GM21360 (cell line): ENCODE measurements around the gene WSB1.
"Not testable (repeated sequence)": the region's sequence is repeated elsewhere in the genome, so short reads cannot be mapped to it uniquely, and the experiment has no call there.

Source experiments
- ATAC-seq: cut with Tn5 transposase; IDR thresholded peaks from one replicate; pipeline ENCODE4 v1.9.1; 2021; ENCODE audit warnings: mild to moderate bottlenecking, moderate library complexity; ENCODE audit not compliant: unreplicated experiment

Gene WSB1

GRCh38 chr17:27276653-27277156 is 17.2 kb upstream of the WSB1 start:
- ATAC-seq: no peak

- not testable (repeated sequence) for ATAC-seq
These were observed 14.8 kb upstream of the WSB1 start for GRCh38 chr17:27279132-27279531.

DNA sequence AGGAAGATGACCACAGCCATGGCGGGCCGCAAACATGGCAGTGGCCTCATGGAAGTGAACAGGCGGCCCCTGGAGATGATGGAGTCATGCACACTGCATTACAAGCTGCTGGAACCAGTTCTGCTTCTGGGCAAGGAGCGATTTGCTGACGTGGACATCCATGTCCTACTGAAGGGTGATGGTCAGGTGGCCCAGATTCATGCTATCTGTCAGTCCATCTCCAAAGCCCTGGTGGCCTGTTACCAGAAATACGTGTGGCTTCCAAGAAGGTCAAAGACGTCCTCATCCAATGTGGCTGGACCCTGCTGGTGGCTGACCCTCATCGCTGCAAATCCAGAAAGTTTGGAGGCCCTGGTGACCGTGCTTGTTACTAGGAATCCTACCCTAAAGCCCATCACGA is 13.4 kb upstream of the WSB1 start:
- no peak for ATAC-seq

DNA sequence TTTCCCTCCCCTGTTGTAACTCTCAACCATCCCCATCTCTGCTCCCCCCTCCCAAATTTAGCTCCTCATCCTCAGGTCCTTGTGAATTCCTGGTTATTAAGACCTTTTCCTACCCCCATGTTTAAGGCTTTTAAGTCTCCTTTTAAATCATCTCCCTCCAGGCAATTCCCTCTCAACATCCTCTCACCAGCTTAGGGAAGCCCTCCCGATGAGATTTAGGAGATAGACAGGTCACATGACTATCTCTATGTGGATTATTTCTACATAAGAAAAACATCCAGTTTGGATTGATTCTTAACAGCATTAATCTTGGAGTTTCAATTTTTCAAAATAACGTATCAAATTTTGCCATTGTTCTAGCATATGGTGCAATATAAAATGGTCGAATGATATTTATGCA is 12.5 kb upstream of the WSB1 start:
- ATAC-seq: no peak

DNA sequence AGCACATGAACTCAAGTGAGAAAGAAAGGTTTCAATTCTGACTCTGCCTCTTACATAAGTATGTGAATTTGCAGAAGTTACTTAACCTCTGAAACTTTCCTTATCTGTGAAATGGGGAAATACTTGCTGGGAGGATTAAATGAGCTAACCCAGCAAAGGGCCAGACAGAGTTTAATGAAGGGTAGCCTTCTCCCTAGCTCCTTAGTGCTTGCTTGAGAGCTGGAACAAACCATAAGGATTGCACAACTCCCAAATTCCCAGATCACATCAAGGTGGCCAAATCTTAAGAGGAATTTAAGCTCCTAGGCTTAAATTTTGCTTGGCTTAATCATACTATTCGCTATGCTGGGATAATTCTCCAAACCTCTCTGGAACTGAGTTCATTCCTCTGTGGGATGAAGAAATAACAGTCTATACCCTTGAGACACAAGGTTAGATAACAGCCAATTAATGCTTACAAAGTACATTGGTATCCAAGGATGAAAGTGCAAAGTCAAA is 11.8 kb upstream of the WSB1 start:
- peak; percentile 77 for ATAC-seq

DNA sequence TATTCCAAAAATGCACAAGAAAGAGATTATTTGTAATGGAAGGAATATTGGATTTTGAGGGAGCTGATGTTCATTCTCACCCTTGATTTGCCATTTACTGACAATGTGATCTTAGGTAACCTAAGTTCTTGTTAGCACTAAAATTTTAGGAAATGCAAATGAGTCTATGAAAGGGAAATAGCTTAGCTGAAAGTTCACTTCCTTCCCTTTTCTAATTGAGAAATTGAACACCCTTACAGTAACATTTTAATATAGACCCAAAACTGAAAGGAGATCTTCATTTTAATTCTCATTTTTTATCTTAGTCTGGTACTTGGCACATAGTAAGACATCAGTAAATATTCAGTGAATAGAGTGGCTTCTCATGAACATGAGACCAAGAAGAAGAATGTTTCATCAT is 10.9 kb upstream of the WSB1 start:
- ATAC-seq: no peak

DNA sequence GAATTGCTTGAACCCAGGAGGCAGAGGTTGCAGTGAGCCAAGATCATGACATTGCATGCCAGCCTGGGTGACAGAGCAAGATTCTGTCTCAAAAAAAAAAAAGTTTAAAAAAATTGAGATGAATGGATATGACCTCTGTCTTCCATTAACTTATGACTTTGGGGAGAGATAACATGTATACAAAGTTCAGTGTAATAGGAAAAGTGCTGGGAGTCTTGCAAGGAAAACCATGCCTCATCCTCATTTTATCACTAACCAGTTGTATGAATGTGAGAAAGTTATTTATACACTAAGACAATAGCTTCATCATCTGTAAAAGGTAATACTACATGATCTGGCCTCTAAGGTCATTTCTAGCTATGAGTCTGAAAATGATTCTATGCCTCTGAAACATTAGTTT is 10.2 kb upstream of the WSB1 start:
- ATAC-seq: no peak

GRCh38 chr17:27284811-27285415 is 9.0 kb upstream of the WSB1 start:
- ATAC-seq: no peak

DNA sequence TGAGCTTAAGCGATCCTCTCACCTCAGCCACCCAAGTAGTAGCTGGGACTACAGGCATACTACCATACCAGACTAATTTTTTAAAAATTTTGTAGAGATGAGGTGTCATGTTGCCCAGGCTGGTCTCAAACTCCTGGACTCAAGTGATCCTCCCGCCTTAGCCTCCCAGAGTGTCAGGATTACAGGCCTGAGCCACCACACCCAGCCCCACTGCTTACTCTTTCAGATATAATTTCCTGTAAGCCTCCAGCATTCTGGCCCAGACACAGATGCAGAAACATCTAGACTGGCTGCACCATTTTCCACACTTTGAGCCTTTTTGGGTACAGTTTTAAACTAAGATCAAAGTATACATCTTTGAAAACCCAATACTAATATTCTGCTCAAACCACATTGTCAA is 8.4 kb upstream of the WSB1 start:
- no peak for ATAC-seq

DNA sequence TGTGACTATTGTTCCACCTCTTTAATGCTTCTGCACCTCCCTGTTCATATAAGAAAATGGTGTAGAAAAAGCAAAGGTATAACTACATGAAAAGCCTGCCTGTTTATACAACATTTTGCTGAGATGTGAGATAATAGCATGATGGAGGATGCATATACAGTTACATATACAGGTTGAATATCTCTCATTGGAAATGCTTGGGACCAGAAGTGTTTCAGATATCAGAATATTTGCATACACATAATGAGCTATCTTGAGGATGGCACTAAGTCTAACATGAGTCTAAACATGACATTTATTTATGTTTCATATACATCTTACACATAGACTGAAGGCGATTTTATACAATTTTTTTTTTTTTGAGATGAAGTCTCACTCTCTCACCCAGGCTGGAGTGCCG is 5.7 kb upstream of the WSB1 start:
- ATAC-seq: no peak

DNA sequence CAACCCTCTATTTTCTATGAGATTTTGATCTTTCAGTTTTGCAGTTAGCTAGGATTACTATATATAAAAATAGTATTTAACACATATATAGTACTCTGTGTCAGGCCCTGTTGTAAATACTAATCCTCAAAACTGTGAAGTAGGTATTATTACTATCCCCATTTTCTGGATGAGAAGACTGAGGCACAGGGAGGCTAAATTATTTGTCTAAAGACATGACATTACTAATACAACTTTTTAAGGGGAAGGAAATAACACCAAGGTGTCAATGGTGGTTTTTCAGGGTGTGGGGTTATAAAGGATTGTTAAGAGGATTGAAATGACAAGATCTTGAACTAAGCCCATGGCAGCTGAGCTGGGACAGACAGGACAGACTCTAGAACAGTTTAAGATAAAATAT is 4.1 kb upstream of the WSB1 start:
- ATAC-seq: no peak

GRCh38 chr17:27290916-27291598 is 2.9 kb upstream of the WSB1 start:
- no peak for ATAC-seq

GRCh38 chr17:27293359-27293897 is 486 bp upstream of the WSB1 start:
- no peak for ATAC-seq

- peak; percentile 23 for ATAC-seq
These were observed 1.0 kb downstream of the WSB1 start for GRCh38 chr17:27294689-27295630.

DNA sequence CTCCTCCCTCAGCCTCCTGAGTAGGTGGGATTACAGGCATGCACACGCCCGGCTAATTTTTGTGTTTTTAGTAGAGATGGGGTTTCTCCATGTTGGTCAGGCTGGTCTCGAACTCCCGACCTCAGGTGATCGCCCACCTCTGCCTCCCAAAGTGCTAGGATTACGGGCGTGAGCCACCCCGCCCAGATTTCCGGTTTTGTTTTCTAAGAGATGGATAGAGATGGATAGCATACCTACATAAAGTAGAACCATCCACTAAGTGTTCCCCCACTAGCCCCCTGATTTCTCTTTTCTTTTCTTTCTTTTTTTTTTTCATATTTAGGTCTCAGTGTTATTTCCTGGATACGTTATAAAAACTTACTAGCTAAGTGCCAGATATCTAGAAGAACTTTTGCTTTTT is 2.0 kb downstream of the WSB1 start:
- no peak for ATAC-seq

DNA sequence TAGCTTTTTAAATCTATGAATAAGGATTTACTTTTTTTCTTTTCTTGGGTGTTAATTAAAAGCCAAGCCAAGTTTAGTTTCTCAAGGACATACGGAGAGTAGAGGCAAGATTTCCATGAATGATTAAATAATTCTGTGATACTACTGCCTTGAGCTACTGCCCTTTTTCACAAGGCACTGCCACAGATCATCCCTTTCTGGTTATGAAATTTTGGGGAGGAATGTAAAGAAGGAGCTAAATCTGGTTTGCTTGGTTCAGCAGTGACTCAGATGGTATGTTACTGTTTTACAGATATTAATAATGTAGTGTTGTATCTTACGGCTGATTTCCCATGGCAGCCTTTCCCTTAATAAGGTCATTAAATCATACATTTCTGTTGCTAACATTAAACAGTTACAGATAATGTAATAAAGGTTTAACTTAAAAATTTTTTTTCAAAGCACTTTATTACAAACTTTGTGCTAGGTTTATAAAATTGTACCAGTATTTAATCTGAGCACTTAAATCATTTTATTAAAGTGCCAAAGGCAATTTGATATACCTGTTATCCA is 2.6 kb downstream of the WSB1 start:
- no peak for ATAC-seq

DNA sequence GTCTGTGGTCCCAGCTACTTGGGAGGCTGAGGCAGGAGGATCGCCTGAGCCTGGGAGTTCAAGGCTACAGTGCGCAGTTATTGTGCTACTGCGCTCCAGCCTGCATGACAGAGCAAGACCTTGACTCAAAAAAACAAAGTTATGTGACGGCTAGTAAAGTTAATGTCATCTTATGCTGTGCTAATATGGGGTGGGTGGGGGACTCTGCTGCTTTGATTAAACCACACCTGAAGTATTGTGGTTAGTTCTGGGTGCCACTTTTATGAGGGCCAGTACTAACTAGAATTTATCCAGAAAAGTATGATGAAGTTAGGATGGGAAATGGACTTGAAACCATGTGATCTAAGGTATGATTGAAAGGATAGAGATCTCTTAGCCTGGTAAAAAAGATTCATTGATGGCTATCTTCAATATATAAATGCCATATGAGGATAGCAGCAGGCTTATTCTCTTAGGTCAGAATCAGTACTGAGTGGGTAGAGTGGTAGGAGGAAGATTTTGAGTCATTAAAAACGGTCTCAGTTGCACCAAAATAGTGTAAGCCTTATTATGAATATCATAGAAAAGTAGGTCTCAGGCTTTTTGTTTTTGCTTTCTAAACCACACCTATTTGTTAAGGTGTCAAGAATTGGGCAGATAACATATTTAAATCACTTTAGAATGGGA is 5.6 kb downstream of the WSB1 start:
- ATAC-seq: no peak

- ATAC-seq: no peak
These were observed 9.8 kb downstream of the WSB1 start for GRCh38 chr17:27303734-27304133.

GRCh38 chr17:27306276-27306835 is 12.4 kb downstream of the WSB1 start:
- ATAC-seq: no peak

DNA sequence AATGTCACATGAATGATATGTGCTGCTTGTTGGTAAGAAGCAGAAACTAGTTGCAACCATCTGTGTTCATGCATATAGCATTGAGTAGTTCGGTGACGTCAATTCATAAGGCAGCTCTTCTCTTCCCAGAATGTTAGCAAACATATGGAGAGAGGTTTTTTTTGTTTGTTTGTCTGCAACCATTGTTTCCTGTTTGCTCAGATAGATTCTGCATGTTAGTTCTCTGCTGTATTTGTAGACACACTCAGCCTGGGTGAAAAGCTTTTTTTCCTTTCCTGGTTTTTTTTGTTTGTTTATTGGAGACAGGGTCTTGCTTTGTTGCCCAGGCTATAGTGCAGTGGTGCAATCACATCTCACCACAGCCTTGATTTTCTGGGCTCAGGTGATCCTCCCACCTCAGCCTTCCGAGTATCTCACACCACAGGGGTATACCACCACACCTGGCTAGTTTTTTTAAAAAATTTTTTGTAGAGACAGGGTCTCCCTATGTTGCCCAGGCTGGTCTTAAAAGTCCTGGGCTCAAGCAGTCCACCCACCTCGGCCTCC is 16.7 kb downstream of the WSB1 start:
- no peak for ATAC-seq
